IPS-NIHi11 (cell line): ENCODE results near the gene ACSF3.

Source experiments
- DNase-seq: peaks from one replicate; pipeline ENCODE4 v3.0.0; 2012; ENCODE audit warnings: mixed read lengths, low spot score

The ACSF3 gene

DNA sequence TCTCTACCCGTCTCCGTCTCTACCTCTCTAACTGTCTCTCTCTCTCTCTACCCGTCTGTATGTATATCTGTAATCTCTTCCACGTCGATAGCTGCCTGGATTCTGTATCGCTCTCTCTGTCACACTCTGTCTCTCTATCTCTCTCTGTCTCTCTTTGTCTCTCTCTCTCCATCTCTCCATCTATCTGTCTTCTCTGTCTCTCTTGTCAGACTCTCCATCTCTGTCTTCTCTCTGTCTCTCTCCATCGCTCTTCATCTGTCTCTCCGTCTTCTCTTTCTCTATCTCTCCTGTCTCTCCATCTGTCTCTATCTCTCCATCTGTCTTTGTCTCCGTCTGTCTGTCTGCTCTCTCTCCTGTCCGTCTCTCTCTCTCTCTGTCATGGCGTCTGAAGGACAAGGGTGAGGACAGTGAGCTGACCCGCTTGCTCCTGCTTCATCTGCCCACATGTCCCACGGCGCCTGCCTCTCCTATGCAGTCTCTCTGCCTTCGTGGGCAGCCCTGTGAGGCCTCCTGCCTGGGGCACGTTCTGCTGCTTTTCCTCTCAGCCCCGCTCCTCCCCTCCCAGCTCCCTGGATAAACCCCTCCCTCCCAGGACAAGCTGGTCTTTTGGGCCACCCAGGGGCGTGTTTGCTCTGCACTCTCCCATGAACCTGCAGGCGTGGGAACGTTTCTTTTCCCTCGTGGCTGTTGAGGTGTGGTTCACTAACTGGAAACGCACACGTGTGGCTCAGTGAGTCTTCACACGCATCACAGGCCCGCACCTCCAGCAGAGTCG is 18.9 kb downstream of the ACSF3 start:
- DNase-seq: no peak

DNA sequence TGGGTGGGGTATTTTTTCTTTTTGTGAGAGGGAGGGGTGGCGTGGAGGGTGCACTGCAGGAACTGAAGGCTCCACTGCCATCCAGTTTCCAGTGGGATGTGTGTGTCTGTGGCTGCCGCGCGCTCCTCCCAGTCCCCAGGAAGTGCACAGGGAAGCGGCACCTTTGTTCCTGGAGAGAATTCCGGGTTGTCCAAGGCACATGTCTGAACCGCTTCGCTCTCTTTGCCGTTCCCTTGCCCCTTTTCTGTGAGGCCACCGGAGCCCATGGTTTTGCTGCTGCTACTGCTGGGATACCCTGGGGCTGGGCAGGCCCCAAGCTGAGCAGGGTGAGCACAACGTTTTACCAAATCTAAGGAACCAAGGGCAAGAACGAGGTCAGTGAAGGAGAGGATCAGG is 19.5 kb downstream of the ACSF3 start:
- DNase-seq: no peak

DNA sequence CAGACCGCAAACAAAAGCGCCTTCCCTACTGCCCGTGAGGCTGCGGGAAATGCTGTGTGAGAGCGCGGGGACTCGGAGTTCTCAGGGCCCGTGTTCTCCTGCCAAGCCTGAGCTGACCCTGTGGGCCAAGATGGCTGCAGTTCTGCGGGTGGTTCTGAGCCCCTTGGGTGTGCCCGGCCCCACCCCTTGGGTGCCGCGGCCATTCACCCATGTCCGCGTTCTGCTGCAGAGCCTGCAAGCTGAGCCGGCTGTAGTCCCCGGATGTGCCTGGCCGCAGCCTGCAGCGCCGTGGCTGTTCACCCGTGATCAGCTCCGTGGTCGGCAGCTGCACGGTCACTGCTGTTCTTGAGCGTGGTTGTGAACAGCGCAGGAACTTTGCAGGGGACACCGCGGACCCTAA is 20.0 kb downstream of the ACSF3 start:
- no peak for DNase-seq

DNA sequence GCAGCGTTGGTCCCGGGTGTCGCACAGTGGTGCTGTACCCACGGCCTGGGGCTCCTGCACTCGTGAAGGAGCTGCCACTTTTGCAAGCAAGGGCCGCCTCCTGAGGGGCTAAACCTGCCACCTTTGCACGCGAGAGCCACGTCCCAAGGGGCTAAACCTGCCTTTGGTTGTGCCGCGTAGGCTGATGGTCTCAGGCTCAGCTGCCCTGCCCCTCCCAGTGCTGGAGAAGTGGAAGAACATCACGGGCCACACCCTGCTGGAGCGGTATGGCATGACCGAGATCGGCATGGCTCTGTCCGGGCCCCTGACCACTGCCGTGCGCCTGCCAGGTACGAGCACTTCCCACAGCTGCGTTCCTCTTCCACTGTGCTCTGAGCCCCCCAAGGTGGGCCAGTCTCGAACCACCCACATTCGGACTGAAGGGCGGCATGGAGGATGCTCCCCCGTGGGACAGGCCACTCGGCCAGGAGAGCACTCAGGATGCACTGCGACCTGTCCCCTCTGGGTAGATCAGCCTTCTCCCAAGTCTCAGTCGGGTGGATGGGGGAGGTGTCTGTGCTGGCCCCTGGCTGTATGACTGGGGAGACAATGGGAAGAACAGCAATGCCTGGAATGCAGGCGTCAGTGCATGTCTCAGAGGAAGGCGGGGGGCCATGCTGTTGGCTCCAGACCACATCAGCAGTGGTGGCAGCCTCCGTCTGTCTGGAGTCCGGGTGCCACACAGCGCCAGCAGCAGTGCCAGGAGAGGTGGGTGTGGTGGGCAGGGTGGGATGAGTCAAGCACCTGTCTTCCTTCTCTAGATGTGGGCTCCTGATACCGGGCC is 20.7 kb downstream of the ACSF3 start:
- DNase-seq: peak; percentile 72

DNA sequence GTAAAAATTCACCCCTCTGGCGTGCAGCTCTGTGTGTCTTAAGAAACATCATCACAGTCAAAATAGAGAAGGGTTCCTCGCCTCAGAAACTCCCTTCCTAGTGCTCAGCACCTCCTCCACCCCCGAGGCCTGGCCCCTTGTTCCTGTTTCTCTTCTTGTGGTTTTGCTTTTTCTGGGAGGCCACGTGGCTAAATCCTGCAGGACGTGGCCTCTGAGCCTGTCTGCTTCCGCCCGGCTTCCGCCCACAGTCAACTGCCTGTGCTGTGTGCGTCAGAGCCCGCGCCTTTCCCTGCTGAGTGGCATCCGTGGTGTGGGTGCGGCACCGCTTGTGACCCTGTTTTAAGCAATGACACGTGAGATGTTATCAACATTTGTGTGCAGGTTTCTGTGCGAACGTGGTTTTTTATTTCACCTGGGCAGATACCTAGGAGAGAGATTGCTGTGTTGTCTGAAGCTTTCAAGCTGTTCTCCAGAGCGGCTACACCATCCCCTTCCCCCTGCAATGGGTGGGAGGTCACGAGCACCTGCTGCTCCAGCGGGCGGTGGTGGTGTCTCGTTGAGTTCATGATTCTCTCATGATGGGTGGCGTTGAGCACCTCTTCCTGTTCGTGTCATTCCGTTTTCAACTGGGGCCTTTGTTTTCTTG is 21.7 kb downstream of the ACSF3 start:
- no peak for DNase-seq

DNA sequence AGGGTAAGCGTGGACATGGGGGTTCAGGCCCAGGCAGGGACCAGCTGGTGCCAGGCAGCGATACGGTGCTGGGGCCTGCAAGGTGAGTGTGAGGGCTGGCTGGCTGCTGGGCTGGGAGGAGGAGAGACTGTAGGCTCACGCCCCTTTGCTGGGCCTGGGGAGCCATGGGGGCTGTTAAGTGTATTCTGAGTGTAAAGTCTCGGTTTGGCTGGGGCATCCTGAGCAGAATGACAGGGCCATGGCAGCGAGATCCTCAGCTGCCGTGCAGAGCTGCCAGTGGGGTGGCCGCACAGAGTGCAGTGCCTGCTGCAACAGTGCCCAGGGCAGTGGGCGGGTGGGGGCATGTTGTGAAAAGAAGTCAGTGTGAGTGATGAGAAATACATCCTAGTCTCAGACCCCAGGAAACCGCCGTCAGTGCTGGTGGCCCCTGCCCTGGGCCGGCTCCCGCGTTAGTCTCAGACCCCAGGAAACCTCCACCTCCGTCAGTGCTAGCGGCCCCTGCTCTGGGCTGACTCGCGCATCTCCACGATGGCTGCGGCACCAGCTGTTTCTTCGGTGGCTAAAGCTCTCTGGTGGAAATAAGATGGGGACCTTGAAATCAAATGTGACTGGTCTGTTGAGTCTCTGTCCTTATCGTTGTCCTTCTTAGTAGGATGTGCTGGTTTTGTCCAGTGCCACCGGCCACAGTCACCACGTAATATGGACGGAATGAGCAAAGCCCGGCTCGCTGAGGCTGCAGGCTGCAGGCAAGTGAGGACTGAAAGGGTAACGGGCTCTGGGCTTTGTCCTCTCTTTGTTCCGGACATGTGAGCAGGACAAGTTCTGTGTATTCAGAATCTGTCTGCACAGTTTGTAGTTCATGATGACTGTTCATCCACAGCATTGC is 22.9 kb downstream of the ACSF3 start:
- DNase-seq: no peak

DNA sequence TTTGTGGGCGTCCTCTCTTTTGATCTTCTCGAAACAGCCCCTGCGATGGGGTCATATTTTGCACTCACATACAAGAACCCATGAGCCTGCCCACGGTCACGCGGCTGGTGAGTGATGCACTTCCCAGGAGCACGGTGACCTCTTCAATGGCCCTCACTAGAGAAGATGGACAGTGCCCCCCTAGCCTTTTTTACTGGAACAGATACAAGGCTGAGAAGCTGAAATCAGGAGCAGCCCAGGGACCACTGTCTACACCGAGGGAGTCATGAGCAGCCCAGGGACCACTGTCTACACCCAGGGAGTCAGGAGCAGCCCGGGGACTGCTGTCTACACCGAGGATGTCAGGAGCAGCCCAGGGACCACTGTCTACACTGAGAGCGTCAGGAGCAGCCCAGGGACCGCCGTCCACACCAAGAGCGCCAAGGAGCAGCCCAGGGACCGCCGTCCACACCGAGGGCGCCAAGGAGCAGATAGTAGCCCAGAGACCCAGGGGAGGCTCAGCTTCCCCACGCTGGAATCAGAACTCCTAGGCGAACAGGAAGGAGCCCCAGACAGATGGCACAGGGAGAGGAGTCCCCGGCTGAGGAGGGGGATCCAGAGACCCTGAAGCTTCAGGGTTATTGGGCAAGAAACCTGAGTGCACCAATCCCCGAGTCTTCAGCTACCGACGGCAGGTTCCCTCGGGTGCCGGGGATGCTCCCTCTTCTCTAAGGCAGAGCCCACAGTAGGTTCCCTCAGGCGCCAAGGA is 23.7 kb downstream of the ACSF3 start:
- DNase-seq: no peak

DNA sequence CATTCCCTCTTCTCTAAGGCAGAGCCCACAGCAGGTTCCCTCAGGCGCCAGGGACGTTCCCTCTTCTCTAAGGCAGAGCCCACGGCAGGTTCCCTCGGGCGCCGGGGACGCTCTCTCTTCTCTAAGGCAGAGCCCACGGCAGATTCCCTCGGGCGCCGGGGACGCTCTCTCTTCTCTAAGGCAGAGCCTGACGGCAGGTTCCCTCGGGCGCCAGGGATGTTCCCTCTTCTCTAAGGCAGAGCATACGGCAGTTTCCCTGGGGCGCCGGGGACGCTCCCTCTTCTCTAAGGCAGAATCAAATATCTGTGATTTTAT is 24.3 kb downstream of the ACSF3 start:
- no peak for DNase-seq

DNA sequence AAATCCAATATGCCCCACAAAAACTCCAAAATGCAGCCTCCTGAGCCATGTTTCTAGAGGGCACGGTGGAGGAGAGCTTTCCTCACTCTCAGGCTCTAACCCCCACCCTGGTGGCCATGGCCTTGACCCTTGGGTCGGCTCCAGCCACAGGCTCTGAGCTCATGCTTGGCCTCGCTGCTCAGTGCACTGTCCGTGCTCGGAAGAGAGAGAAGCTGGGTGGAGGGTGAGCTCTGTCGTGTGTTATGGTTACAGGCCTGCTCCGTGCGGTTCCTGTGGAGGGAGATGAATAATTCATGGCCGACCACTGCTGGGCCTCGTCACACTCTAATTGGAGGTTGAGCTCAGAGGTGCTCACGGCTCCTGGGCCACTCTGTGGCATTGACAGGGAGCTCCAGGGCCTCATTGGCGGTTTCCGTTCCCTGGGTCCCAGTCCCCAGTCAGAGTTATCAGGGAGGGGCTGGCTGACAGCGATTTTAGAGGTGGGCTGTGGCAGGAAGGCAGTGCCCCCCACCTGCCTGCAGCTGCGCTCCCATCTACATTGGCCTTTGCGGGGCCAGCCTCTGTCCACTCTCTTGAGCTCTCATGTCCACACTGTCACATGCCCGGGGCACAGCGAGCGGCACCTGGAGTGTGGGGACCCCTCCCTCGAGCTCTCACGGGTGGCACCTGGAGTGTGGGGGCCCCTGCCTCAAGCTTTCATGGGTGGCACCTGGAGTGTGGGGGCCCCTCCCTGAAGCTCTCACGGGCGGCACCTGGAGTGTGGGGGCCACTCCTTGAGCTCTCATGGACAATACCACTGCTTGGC is 24.9 kb downstream of the ACSF3 start:
- DNase-seq: peak; percentile 63

DNA sequence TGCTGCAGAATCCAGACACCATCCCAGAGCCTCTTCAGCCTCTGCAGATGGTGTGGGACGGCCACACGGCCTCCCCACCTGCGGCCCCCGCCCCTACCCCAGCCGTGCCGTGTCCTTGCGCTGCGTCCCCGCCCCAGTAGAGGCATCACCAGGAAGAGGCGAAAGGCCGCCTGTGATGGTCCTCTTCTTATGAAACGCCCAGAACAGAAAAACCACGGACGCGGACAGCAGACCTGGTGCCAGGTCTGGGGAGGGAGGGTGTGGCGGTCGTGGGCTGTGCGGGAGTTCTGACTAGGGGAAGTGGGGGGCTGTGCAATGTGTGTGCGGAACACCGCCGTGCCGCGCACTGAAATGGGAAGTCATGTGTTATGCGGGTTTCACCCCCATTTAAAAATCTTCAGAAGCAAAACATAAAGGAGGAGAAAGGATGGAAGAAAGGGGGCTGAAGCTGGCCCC is 25.5 kb downstream of the ACSF3 start:
- no peak for DNase-seq

DNA sequence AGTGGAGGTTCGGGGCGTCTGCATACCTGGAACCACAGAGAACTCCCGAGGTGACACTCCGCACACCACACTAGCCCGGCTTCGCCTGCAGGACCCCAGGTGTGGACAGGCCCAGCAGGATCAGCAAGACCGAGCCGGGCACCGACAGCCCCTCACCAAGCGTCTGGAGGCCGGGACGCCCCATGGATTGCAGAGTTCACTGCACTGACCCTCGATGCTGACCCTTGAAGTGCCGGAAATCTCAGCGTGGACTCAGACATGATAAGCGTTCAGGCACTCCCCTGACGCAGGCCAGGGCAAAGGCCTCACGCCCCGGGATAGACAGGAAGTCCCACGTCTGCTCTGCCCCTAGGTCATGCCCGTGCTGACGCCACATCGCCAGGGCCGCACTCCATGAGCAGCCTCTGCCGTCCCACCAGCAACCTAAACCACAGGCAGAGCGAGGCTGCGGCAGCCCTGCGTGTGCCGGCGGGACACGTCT is 26.0 kb downstream of the ACSF3 start:
- DNase-seq: no peak

DNA sequence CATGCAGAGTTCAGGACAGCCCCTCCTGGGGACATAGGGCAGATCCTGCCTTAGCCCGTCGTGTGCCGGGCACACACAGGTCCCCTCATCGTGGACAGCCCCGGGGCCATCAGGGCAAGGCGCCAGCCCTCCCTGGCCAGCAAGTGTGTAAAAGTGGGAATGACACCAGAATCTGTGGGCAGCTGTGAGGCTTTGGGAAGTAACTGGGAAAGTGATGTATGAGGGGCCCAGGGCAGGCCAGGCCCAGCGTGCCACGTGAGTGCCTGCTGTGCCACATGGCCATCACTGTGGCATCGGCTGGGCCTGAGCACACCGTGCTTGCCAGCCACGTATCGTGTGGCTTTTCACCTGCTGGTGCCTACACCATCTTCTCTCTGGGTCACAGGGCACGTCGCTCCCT is 26.6 kb downstream of the ACSF3 start:
- DNase-seq: no peak

DNA sequence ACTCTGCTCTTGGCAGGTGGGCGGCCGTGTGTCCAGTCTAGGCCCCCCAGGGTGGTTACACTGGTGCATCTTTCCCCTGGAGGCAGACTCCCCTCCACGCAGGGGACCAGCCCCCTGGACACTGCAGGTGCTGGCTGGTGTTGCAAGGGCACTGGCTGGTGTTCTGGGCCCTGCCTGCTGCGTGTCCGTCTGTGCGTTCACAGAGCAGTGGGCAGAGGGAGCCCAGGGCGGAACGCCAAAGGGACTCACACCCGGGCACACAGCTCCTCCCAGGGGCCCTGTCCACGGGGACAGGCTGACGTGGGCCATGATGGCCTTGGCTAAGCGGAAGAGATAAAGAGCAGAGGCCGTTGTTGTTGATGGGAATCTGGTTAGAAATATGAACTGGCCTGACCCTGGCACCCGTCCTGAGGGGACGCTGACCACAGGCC is 27.3 kb downstream of the ACSF3 start:
- no peak for DNase-seq

DNA sequence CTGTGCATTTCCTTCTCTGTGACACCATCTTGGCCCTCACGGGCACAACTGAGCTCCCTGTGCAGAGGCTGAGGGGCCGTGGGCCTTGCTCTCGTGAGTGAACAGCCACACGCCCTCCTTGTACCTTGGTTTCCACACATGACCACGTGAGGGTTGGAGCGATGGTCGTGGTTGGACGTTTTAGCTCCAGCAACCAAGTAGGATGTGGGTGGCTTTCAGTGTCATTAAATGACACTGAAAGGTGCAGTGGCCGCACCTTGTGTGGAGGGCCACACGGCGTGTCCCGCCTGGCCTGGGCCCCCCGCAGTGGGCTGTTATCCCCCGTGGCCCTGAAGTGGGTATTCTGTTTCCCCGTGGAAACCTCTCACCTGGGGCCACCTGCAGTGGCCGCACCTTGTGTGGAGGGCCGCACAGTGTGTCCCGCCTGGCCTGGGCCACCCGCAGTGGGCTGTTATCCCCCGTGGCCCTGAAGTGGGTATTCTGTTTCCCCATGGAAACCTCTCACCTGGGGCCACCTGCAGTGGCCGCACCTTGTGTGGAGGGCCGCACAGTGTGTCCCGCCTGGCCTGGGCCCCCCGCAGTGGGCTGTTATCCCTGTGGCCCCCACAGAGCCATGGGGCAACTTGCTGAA is 28.2 kb downstream of the ACSF3 start:
- DNase-seq: no peak

DNA sequence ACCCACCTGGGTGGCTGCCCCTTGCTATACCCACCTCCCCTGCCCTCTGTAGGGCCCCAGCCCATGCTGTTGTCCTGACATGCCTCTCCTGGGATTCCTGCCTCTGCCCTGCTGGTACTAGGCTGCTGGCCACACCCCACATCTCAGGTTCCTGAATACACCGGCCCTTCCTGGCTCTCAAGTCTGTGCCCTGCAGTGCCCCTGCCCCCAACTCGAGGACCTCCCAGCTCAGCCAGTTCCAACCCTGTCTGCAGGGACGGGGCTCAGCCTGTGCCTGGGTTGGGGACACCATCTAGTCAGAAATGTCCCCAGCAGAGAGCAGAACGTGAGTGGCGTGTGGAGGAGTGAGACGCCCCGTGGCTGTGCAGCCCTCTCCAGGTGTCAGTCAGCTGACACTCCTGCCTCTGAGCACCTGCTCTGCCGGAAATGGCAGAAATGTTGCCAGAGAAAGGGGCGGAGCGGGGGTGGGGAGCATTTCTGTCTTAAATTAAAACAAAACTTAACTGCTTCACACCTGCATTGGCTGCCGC is 28.7 kb downstream of the ACSF3 start:
- peak; percentile 71 for DNase-seq

DNA sequence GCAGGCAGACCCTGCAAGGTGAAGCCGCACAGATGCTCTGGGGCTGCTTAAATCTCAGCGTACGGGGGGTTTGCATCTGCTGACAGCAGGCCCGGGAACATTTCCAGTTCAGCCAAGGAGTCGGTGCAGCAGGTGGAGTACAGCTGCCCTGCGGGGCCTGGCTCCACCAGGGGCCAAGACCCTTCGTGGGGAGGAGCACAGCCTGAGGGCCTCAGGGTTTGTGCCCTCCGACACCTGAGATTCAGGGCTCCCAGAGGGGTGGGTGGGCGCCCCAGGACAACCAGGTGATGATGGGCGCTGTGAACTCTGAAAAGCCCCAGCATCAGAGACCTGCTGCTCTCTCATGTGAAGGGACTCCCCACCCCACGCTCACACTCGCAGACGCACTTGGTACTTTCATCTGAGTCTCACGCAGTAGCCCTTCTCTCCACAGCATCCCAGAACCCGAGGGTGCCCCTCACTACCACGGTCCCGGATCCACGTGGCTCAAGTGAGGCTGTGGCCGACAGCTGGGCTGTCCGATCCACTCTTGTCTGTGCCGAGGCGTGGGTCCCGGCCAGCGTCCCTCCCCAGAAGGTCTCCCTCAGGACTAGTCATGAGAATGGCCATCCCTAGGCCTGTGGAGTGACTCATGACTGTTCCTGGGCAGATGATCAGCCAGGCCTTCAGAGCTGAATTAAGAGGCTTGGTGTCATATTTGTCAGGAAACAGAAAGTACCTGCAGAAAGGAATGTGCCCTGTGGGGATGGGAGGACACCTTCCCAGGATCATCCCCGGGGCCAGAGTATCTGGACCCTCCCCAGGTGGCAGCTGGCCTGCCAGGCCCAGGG is 29.6 kb downstream of the ACSF3 start:
- DNase-seq: no peak

DNA sequence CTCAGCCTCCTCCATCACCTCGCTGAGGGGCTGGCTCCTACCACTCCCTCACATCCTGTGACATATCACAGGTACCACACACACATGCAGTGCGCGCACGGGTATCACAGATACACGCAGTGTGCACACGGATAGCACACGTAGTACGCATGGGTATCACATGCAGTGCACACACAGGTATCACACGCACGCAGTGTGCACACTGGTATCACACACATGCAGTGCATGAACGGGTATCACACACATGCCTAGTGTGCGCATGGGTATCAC is 30.1 kb downstream of the ACSF3 start:
- no peak for DNase-seq

DNA sequence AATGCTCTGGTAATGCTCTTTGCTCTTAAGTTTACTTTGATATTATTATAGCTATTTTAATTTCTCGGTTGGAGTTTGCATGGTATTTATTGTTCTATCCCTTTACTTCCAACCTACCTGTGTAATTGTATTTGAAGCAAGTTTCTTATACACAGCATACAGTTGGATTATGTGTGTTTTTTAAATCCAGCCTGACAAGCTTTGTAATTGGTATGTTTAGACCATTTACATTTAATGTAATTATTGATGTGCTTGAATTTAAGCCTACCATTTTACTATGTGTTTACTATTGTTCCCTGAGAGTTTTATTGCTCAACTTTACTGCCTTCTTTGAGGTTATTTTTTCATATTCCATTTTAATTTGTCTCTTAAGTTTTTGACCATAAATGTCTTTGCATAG is 35.7 kb downstream of the ACSF3 start:
- DNase-seq: no peak

DNA sequence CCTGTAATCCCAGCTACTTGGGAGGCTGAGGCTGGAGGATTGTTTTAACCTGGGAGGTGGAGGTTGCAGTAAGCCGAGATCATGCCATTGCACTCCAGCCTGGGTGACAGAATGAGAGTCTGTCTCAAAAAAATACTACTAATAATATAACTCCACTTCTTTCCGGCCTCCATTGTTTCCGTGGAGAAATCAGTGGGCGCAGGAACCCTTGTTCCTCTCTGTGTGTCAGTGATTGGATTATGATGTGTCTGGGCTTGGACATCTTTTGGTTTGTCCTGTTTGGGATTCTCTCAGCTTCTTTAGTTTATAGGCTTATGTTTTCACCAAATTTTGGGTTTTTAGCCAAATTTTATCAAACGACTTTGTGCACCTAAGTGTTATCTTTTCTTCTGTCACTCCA is 36.8 kb downstream of the ACSF3 start:
- DNase-seq: no peak
